Measurements from ENCODE around the gene CCDC51.

CCDC51 gene

DNA sequence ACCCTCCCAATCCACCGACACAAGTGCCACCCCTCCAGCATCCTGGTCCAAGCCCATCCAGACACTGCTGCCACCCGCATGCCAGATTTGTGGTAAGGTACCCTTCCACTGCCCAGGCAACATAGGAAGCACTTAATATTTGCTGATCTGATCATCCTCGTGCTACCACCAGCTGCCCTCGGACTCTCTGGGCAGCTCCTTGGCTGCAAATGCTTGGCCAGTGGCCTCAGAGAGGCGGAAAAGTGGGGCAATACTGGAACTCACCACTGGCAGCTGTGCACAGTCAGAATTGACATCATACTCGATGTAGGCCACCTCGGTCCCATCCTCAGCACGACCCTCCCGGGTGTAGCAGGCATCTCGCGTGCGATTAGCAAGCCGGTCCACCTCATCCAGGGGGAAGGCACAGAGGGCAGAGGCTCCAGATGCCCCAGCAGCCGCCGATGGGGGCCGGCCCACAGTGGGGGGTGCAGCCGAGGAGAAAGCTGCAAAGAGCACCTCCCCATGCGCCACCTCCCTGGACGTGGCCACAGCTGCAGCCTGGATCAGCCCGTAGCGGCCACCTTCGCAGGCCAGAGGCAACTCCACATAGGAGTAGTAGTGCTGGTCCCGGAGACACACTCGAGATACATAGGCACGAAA, 16.6 kb downstream of the CCDC51 start:
- no peak for TF ChIP-seq ZFX (IDR thresholded peaks at IDR 0.05; ENCODE audit: borderline replicate concordance)
- no peak for TF ChIP-seq CTCF (IDR thresholded peaks at IDR 0.05)
- no peak overlapping the region for H3K27ac ChIP-seq

DNA sequence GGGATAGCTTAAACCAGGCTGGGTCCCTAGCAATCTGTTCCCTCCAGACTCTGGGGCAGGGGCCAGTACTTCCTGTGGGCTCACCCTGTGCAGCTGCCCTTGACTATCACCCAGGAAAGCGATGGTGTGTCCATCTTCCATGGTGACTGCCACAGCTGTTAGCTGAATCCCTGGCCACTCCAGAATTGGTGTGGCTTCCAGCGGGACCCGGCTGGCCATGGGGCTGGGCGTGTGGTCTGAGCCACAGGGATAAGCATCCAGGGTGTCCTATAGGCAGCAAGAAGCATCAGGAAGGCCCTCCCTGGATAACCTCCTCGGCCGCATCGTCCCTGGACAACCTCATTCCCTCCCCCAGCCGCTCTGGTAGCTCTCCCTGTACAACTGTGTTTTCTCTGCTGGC, 17.2 kb downstream of the CCDC51 start:
- H3K27ac ChIP-seq, result no peak overlapping the region

GRCh38 chr3:48422272-48422671, 17.6 kb downstream of the CCDC51 start:
- TF ChIP-seq ZFX (IDR thresholded peaks at IDR 0.05; ENCODE audit: borderline replicate concordance) (no peak), CTCF (IDR thresholded peaks at IDR 0.05) (no peak)
- no peak overlapping the region for H3K27ac ChIP-seq

More for the DNA sequence above, 17.2 kb downstream of the CCDC51 start:
- TF ChIP-seq CTCF (IDR thresholded peaks at IDR 0.05) (no peak), ZFX (IDR thresholded peaks at IDR 0.05; ENCODE audit: borderline replicate concordance) (no peak)

- TF ChIP-seq CTCF (IDR thresholded peaks at IDR 0.05) (no peak), ZFX (IDR thresholded peaks at IDR 0.05; ENCODE audit: borderline replicate concordance) (no peak)
- no peak overlapping the region for H3K27ac ChIP-seq
Measured at GRCh38 chr3:48420561-48420960, 19.4 kb downstream of the CCDC51 start.

GRCh38 chr3:48419597-48419996, 20.3 kb downstream of the CCDC51 start:
- TF ChIP-seq ZFX (IDR thresholded peaks at IDR 0.05; ENCODE audit: borderline replicate concordance) (no peak), CTCF (IDR thresholded peaks at IDR 0.05) (no peak)
- H3K27ac ChIP-seq, result no peak overlapping the region

GRCh38 chr3:48419149-48419548, 20.8 kb downstream of the CCDC51 start:
- no peak overlapping the region for H3K27ac ChIP-seq
- TF ChIP-seq CTCF (IDR thresholded peaks at IDR 0.05) (no peak), ZFX (IDR thresholded peaks at IDR 0.05; ENCODE audit: borderline replicate concordance) (no peak)

DNA sequence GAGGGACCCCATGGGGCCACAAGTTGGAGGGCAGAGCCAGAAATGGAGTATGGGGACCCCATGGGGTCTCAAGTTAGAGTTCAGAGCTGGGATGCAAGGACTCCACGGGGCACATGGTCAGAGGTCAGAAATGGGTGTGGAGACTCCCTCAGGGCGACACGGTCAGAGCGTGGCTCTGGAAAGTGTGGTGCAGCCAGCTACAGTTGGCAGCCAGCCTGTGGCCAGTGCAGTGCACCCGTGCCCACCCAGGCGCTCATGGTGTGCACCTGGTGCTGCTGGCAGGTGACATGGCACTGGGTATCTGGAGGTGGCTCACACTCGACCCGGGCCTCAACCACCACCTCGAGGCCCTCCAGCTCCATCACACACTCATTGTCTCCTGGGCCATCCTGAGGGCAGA, 21.3 kb downstream of the CCDC51 start:
- no peak for TF ChIP-seq ZFX (IDR thresholded peaks at IDR 0.05; ENCODE audit: borderline replicate concordance)
- no peak for TF ChIP-seq CTCF (IDR thresholded peaks at IDR 0.05)
- H3K27ac ChIP-seq, result no peak overlapping the region

All from 22Rv1 (cell line).